Mesodermal cell (in vitro differentiated cells): ENCODE results near the gene AADAT.
"Not testable (repeated sequence)": the region's sequence is repeated elsewhere in the genome, so short reads cannot be mapped to it uniquely, and the experiment has no call there.

Source experiments
- H3K27ac ChIP-seq: 2 replicates; pipeline ENCODE4 v1.7.0; 2013; ENCODE audit warnings: mild to moderate bottlenecking, low read depth, low read length, moderate library complexity; ENCODE audit not compliant: severe bottlenecking
- H3K36me3 ChIP-seq: 2 replicates; pipeline ENCODE4 v1.7.1; 2013; ENCODE audit warnings: mild to moderate bottlenecking, low read length, moderate library complexity; ENCODE audit not compliant: control insufficient read depth, insufficient read depth
- H3K4me1 ChIP-seq: one replicate; pipeline ENCODE4 v1.7.1; 2013; ENCODE audit warnings: mild to moderate bottlenecking, low read length; ENCODE audit not compliant: insufficient read depth, control insufficient read depth, poor library complexity, severe bottlenecking
- H3K4me3 ChIP-seq: 2 replicates; pipeline ENCODE4 v1.7.0; 2013; ENCODE audit warnings: low read length, control low read depth, mild to moderate bottlenecking; ENCODE audit not compliant: insufficient read depth, poor library complexity, severe bottlenecking; ENCODE audit errors: extremely low read depth
- H3K9me3 ChIP-seq: 2 replicates; pipeline ENCODE4 v1.7.1; 2013; ENCODE audit warnings: mild to moderate bottlenecking, low read length, moderate library complexity; ENCODE audit not compliant: control insufficient read depth
- WGBS, 2 experiments: methylation state at CpG; one replicate each; pipeline ENCODE4 v1.1.5; 2013; ENCODE audit warnings: missing lambda C conversion rate in 2 of 2; ENCODE audit not compliant: insufficient coverage in 2 of 2; 5-methylcytosine and 5-hydroxymethylcytosine counted together

The AADAT gene

DNA sequence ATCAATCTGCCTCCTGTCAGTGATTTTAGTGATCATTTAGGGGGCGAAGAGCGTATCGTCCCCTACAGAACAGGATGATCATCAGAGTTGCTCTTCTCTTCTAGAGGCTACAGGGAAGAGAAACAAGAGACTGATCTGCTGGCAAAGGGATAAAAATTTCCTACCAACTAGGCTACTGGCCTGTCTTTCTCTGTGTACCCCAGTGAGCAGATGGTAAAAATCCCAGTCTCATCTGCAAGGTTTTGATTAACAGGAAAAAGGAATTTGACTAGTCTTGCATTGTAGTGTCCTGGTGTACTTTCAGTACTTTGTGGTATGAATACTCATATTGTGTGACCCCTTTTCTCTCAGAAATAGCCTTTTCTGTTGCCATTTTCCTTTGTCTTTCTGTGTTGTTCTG is 21.8 kb upstream of the AADAT start:
- no peaks in the 10 kb centered on the region for H3K4me1 ChIP-seq
- H3K27ac ChIP-seq = no peak overlapping the region
- WGBS, 2 experiments = 100% methylated on average over 2 of the region's 3 CpGs; no CpG with 5 or more reads in 1 of the 2 experiments
- H3K36me3 ChIP-seq = no peaks in the 10 kb centered on the region
- H3K4me3 ChIP-seq = no peak overlapping the region
- H3K9me3 ChIP-seq = no peaks in the 10 kb centered on the region

DNA sequence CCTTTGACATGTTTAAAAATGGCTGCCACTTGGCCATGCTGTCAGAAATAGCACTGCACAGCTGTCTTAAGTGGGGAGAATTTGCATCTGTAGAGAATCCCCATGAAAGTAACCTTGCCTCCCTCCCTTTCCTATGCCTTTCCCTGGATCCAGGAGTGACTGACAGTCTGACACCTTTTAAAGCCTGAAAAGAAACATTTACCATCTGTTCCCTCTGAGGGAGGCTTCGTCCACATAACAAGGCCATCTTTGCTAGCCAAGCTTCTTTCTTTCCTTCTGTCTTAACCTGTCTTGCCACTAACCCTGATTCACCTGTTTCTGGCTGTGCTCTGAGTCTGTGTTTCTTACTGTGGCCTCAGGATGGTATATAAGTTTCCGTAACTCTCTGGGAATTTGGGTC is 21.3 kb upstream of the AADAT start:
- Histone ChIP-seq H3K4me1 (no peaks in the 10 kb centered on the region), H3K9me3 (no peaks in the 10 kb centered on the region), H3K4me3 (no peak overlapping the region), H3K36me3 (no peaks in the 10 kb centered on the region), H3K27ac (no peak overlapping the region)
- WGBS, 2 experiments = 50% methylated on average over 1 of the region's 2 CpGs; no CpG with 5 or more reads in 1 of the 2 experiments

DNA sequence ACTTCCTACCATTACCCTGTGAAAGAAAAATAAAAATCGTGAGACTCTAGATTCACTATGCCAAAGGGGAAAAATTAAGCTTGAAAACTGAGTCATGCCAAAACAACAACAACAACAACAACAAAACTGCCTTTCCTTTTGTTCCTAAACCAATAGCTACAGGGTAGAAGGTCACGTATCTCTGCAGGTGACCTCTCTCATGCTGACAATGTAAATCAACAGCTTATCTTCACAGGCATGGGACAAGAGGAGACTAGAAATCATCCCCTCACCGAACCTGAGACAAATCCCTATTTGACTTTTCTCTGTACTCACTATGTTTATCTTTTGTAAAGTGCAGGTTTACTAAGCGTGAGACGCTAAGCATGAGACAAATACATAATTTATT is 20.5 kb upstream of the AADAT start:
- H3K4me3 ChIP-seq = no peak overlapping the region
- no peaks in the 10 kb centered on the region for H3K4me1 ChIP-seq
- WGBS, 2 experiments = 81 to 89% methylated on average over 3 of the region's 5 CpGs
- no peaks in the 10 kb centered on the region for H3K9me3 ChIP-seq
- no peaks in the 10 kb centered on the region for H3K36me3 ChIP-seq
- no peak overlapping the region for H3K27ac ChIP-seq

DNA sequence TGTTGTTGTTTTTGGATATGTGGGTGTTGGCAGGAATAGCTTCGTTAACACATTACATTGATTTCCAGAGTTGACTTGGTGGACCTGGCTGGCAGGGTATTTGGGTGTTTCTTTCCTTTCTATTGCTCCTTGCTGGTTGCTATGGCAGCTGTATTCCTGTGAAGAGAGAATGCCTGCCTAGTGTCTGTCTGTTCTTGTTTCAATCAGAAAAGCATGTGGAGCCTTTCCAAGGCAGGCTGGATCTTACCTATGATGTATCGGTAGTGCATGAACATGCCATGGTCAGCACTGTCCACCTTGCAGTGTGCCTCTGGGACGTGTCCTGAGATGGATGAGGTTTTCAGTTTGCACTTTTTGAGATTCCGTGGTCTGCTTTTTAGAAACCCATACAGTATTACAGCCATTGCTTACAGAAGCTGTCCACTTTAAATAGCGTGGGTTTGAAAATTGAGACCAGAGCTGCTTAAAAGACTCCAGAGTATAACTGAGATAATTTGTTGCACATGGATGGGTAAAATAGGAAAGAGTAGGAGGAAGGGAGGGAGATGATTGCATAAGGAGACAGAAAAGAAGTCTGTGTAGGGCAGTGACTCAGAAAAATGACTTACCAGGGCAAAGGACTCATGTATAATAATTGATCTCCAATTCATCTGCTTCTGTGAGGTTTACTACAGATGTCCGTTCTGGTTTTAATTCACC is 20.0 kb upstream of the AADAT start:
- H3K4me1 ChIP-seq = no peaks in the 10 kb centered on the region
- H3K9me3 ChIP-seq = no peaks in the 10 kb centered on the region
- H3K4me3 ChIP-seq = no peak overlapping the region
- H3K36me3 ChIP-seq = no peaks in the 10 kb centered on the region
- no peak overlapping the region for H3K27ac ChIP-seq
- WGBS, 2 experiments = 86 to 94% methylated on average over 2 to 3 of the region's 6 CpGs

DNA sequence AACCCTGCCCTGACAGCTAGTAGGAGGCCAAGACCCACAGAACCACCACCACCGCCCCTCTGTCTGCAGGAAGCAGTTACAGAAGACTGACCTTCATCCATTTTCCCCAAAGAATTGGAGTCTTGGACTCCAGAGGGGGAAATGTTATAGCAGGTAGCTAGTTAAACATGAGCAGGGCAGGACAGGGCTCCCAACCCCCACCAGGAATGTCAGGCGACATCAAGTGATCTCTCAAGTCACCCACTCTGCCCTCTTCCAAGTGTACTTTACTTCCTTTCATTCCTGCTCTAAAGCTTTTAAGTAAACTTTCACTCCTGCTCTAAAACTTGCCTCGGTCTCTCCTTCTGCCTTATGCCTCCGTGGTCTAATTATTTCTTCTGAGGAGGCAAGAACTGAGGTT is 17.1 kb upstream of the AADAT start:
- WGBS, 2 experiments = 50 to 89% methylated on average over 1 to 2 of the region's 4 CpGs
- no peak overlapping the region for H3K4me3 ChIP-seq
- H3K9me3 ChIP-seq = no peaks in the 10 kb centered on the region
- no peaks in the 10 kb centered on the region for H3K4me1 ChIP-seq
- H3K36me3 ChIP-seq = no peaks in the 10 kb centered on the region
- no peak overlapping the region for H3K27ac ChIP-seq

DNA sequence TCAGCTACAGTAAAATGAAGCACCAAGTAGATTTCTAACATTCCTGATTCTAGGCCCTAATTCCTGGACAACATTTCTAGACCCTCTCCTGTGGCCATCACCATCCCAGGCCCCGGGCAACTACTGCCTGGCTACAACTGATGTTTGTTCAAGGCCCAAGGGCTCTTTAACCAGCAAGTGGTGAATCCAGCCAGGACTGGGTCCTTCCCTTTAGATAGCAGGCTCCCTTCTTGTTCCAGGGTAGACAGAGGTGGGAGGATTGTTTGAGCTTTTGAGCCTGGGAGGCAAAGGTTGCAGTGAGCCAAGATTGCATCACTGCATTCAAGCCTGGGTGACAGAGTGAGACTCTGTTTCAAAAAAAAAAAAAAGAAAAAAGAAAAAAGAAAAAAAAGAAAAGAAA is 12.7 kb upstream of the AADAT start:
- WGBS, 2 experiments = 100% methylated on average over 1 of the region's 1 CpG
- no peak overlapping the region for H3K4me3 ChIP-seq
- H3K27ac ChIP-seq = no peak overlapping the region
- no peaks in the 10 kb centered on the region for H3K4me1 ChIP-seq
- H3K9me3 ChIP-seq = no peaks in the 10 kb centered on the region
- no peaks in the 10 kb centered on the region for H3K36me3 ChIP-seq

DNA sequence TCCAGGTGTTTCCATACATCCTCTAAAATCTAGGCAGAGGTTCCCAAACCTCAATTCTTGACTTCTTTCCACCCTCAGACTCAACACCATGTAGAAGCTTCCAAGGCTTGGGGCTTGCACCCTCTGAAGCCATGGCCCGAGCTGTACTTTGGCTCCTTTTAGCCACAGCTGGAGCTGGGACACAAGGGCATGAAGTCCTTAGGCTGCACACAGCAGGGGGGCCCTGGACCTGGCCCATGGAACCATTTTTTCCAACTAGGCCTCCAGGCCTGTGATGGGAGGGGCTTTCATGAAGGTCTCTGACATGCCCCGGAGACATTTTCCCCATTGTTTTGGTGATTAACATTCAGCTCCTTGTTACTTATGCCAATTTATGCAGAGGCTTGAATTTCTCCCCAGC is 8.4 kb upstream of the AADAT start:
- H3K4me1 ChIP-seq, H3K9me3 ChIP-seq, H3K4me3 ChIP-seq, H3K27ac ChIP-seq, H3K36me3 ChIP-seq: not testable (repeated sequence)
- WGBS, 2 experiments = 78 to 100% methylated on average over 1 to 2 of the region's 2 CpGs

DNA sequence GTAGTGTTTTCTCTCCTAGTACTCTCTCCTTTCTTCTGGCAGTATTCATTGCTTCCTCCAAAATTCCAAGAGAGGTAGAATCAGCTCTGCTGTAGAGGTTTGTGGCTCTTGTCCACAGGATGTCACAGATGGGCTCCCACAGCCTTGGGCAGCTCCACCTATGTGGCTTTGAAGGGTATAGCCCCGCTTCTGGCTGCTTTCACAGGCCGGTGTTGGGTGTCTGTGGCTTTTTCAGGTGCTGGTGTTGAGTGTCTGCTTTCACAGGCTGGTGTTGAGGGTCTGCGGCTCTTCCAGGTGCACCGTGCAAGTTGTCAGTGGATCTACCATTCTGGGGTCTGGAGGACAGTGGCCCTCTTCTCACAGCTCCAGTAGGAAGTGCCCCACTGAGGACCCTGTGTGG is 7.9 kb upstream of the AADAT start:
- no peaks in the 10 kb centered on the region for H3K4me1 ChIP-seq
- 87 to 100% methylated on average over 1 to 3 of the region's 4 CpGs for WGBS, 2 experiments
- no peak overlapping the region for H3K4me3 ChIP-seq
- H3K36me3 ChIP-seq = no peaks in the 10 kb centered on the region
- H3K9me3 ChIP-seq = no peaks in the 10 kb centered on the region
- no peak overlapping the region for H3K27ac ChIP-seq

DNA sequence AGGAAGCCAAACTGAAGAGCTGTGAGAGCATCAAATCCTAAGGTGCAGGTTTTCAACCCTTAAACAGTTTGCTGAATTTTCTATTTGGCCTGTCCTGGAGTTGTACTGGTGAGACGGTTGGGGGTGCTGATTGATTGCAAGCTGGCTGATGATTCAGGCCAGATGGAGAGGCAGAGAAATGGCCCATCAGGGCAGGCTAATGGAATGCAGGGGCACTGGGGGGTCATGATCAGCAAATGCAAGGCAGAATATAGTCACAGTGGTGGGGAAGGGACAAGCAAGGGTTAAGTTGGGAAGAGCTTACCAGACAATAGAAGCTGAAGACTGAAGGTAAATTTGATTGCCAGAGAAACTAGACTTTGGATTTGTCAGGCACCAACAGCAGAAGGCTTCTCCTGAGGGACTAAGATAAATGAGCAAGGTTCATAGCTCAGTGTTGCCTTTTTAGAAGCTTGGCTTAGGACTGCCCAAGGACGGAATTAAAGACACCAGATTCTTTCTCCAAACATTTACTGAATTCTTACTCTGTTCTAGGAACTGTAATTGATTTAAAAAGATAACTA is 4.3 kb upstream of the AADAT start:
- WGBS, 2 experiments = 71 to 83% methylated on average over 1 of the region's 2 CpGs
- no peaks in the 10 kb centered on the region for H3K9me3 ChIP-seq
- H3K4me1 ChIP-seq = peaks cover 6% of the 10 kb centered on the region
- no peak overlapping the region for H3K4me3 ChIP-seq
- H3K27ac ChIP-seq = no peak overlapping the region
- H3K36me3 ChIP-seq = no peaks in the 10 kb centered on the region

DNA sequence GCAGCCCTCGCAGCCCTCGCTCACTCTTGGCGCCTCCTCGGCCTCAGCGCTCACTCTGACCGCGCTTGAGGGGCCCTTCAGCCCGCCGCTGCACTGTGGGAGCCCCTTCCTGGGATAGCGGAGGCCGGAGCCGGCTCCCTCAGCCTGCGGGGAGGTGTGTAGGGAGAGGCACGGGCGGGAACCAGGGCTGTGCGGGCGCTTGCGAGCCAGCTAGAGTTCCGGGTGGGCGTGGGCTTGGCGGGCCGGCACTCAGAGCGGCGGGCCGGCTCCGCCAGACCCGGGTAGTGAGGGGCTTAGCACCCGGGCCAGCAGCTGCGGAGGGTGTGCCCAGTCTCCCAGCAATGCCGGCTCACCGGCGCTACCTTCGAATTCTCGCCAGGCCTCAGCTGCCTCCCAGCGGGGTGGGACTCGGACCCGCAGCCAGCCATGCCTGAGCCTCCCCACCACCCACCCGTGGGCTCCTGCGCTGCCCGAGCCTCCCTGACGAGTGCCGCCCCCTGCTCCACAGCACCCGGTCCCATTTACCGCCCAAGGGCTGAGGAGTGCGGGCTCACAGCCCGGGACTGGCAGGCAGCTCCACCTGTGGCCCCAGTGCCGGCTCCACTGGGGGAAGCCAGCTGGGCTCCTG is 1.4 kb upstream of the AADAT start:
- WGBS, 2 experiments = 95% methylated on average over 25 to 47 of the region's 47 CpGs

More for the DNA sequence above, 1.4 kb upstream of the AADAT start:
- Histone ChIP-seq H3K27ac (no peak overlapping the region), H3K4me1 (peaks cover 6% of the 10 kb centered on the region), H3K36me3 (peaks cover 12% of the 10 kb centered on the region), H3K4me3 (no peak overlapping the region), H3K9me3 (no peaks in the 10 kb centered on the region)
